Ammon's horn (tissue), 1 donor: ENCODE results near the gene RHAG.
"Not testable (repeated sequence)": the region's sequence is repeated elsewhere in the genome, so short reads cannot be mapped to it uniquely, and the experiment has no call there.

Experiments
- DNase-seq: peaks from one replicate; pipeline ENCODE4 v3.0.0-alpha.2; 2016; ENCODE audit warnings: low spot score

Gene RHAG

GRCh38 chr6:49636713-49637349, at the start of gene RHAG:
RHAG (minus strand) TSS chr6:49636839; CDS start chr6:49636812, 27 bp downstream.
- no peak for DNase-seq

- DNase-seq = no peak
Observed at GRCh38 chr6:49676671-49677281, 40.1 kb upstream of the RHAG start.

GRCh38 chr6:49675816-49676215, 39.2 kb upstream of the RHAG start:
- no peak for DNase-seq

GRCh38 chr6:49668083-49668511, 31.5 kb upstream of the RHAG start:
- DNase-seq = no peak

- DNase-seq = no peak
Observed at GRCh38 chr6:49666930-49667757, 30.5 kb upstream of the RHAG start.

- DNase-seq = no peak
Observed at GRCh38 chr6:49666480-49666879, 29.8 kb upstream of the RHAG start.

GRCh38 chr6:49664817-49665216, 28.2 kb upstream of the RHAG start:
- DNase-seq = no peak

GRCh38 chr6:49664054-49664453, 27.4 kb upstream of the RHAG start:
- not testable (repeated sequence) for DNase-seq

- DNase-seq = no peak
Observed at GRCh38 chr6:49662892-49663261, 26.2 kb upstream of the RHAG start.

GRCh38 chr6:49662231-49662891, 25.7 kb upstream of the RHAG start:
- no peak for DNase-seq

- DNase-seq = no peak
Observed at GRCh38 chr6:49653942-49654341, 17.3 kb upstream of the RHAG start.

- DNase-seq = no peak
Observed at GRCh38 chr6:49653438-49653837, 16.8 kb upstream of the RHAG start.

- no peak for DNase-seq
Observed at GRCh38 chr6:49651239-49651638, 14.6 kb upstream of the RHAG start.

GRCh38 chr6:49649988-49650387, 13.3 kb upstream of the RHAG start:
- no peak for DNase-seq

- DNase-seq = no peak
Observed at GRCh38 chr6:49648036-49648435, 11.4 kb upstream of the RHAG start.

- no peak for DNase-seq
Observed at GRCh38 chr6:49647476-49647875, 10.8 kb upstream of the RHAG start.

GRCh38 chr6:49646942-49647341, 10.3 kb upstream of the RHAG start:
- DNase-seq = no peak

GRCh38 chr6:49646130-49646824, 9.6 kb upstream of the RHAG start:
- DNase-seq = no peak

- no peak for DNase-seq
Observed at GRCh38 chr6:49645139-49645538, 8.5 kb upstream of the RHAG start.

GRCh38 chr6:49639177-49639817, 2.7 kb upstream of the RHAG start:
- no peak for DNase-seq

GRCh38 chr6:49637350-49637731, 702 bp upstream of the RHAG start:
- no peak for DNase-seq
